Nasal cavity respiratory epithelium epithelial cell of viscerocranial mucosa (primary cell): Measurements from ENCODE around the gene SPINT4. TPM values are rescaled to one million over a fixed set of nuclear protein-coding genes. Genes with fewer than 3 reads are reported as not detected.

Experiments used
- total RNA-seq: library from RNA; depleted of rRNA; stranded (reverse); fragments of >200 nt; gene quantifications from 2 replicates; pipeline ENCODE4 v1.2.3, GENCODE V29; 2014

Gene SPINT4
- total RNA-seq, result not detected in 2 replicates

GRCh38 chr20:45722047-45722446, at the start of gene SPINT4:
Gene SPINT4 (plus strand): TSS chr20:45722347. CDS start chr20:45722368, 21 bp downstream.

GRCh38 chr20:45701873-45702272, 20.3 kb upstream of the SPINT4 start, which contains the start of gene WFDC13:
Gene WFDC13 (plus strand): TSS chr20:45702038. CDS start chr20:45702124, 86 bp downstream.

GRCh38 chr20:45704969-45705637, 17.0 kb upstream of the SPINT4 start, which contains the start of gene WFDC10B:
Gene WFDC10B (minus strand): TSS chr20:45705019. CDS start chr20:45685992, 19,027 bp downstream.

Other genes starting within 250 kb of the SPINT4 start
- gene SPINT3, start 206.7 kb upstream of the SPINT4 start, total RNA-seq, result not detected in 2 replicates
- not detected in 2 replicates for gene WFDC6, start 182.9 kb upstream of the SPINT4 start, total RNA-seq
- gene EPPIN, start 174.9 kb upstream of the SPINT4 start, total RNA-seq, result not detected in 2 replicates
- not detected in 2 replicates for gene WFDC8, start 143.1 kb upstream of the SPINT4 start, total RNA-seq
- not detected in 2 replicates for gene WFDC10A, start 92.6 kb upstream of the SPINT4 start, total RNA-seq
- not detected in 2 replicates for gene WFDC9, start 91.1 kb upstream of the SPINT4 start, total RNA-seq
- not detected in 2 replicates for gene WFDC11, start 52.1 kb upstream of the SPINT4 start, total RNA-seq
- not detected in 2 replicates for gene WFDC13, start 20.3 kb upstream of the SPINT4 start, total RNA-seq
- gene WFDC10B, start 17.3 kb upstream of the SPINT4 start, total RNA-seq, result not detected in 2 replicates
- 0.43 TPM in 1 of 2 replicates, not detected in the other for gene WFDC3, start 69.5 kb downstream of the SPINT4 start, total RNA-seq
- gene DNTTIP1, start 69.6 kb downstream of the SPINT4 start, total RNA-seq, result 14.9 and 16.1 TPM in 2 replicates
- gene UBE2C, start 90.3 kb downstream of the SPINT4 start, total RNA-seq, result 0.34 TPM in 1 of 2 replicates, not detected in the other
- not detected in 2 replicates for gene TNNC2, start 105.0 kb downstream of the SPINT4 start, total RNA-seq
- 12.3 and 13.1 TPM in 2 replicates for gene SNX21, start 111.5 kb downstream of the SPINT4 start, total RNA-seq
- 23.9 and 29.3 TPM in 2 replicates for gene ACOT8, start 135.0 kb downstream of the SPINT4 start, total RNA-seq
- 3.1 and 4.6 TPM in 2 replicates for gene ZSWIM3, start 135.3 kb downstream of the SPINT4 start, total RNA-seq
- 3.8 and 5.2 TPM in 2 replicates for gene ZSWIM1, start 158.9 kb downstream of the SPINT4 start, total RNA-seq
- gene SPATA25, start 165.3 kb downstream of the SPINT4 start, total RNA-seq, result 0.34 and 1.00 TPM in 2 replicates
- 1.7 and 1.9 TPM in 2 replicates for gene NEURL2, start 168.9 kb downstream of the SPINT4 start, total RNA-seq
- 18.8 and 72.7 TPM in 2 replicates for gene CTSA, start 169.0 kb downstream of the SPINT4 start, total RNA-seq
- gene PLTP, start 189.8 kb downstream of the SPINT4 start, total RNA-seq, result 31.8 and 117 TPM in 2 replicates
- gene PCIF1, start 212.3 kb downstream of the SPINT4 start, total RNA-seq, result 7.9 and 10.7 TPM in 2 replicates
- gene ZNF335, start 249.9 kb downstream of the SPINT4 start, total RNA-seq, result 12.3 and 13.9 TPM in 2 replicates